Natural killer cell (primary cell): ENCODE results near the gene ZFR2. TPM values are rescaled to one million over a fixed set of nuclear protein-coding genes. Genes with fewer than 3 reads are reported as not detected.

ENCODE experiments used
- ATAC-seq, 3 donors: fragments of 150-1000 bp in 2 of 3; fragments of 200-7000 bp in 1 of 3; cut with Tn5 transposase; 1 replicate in 1 of 3; 2 replicates in 2 of 3; pipeline ENCODE4 v1.10.0; 2021; ENCODE audit warnings: mild to moderate bottlenecking in 2 of 3, moderate library complexity in 2 of 3
- DNase-seq, 2 donors: peaks; one replicate each; pipeline versions ENCODE4 v3.0.0 to v3.0.0-alpha.2; 2013 to 2021; ENCODE audit warnings: mixed read lengths in 1 of 2
- H3K27ac ChIP-seq: one replicate; pipeline ENCODE4 v1.5.1; 2013; ENCODE audit warnings: mild to moderate bottlenecking, low read length
- H3K27me3 ChIP-seq: one replicate; pipeline ENCODE4 v1.6.1; 2013; ENCODE audit warnings: low read length; ENCODE audit not compliant: control insufficient read depth, insufficient read depth
- H3K36me3 ChIP-seq: one replicate; pipeline ENCODE4 v1.6.1; 2013; ENCODE audit warnings: low read length; ENCODE audit not compliant: control insufficient read depth, insufficient read depth
- H3K4me1 ChIP-seq: one replicate; pipeline ENCODE4 v1.6.1; 2013; ENCODE audit warnings: low read length; ENCODE audit not compliant: control insufficient read depth, insufficient read depth
- H3K4me3 ChIP-seq: one replicate; pipeline ENCODE4 v1.5.1; 2013; ENCODE audit warnings: low read length
- H3K9me3 ChIP-seq: one replicate; pipeline ENCODE4 v1.6.1; 2013; ENCODE audit warnings: low read length; ENCODE audit not compliant: control insufficient read depth, insufficient read depth
- H3K27ac Mint-ChIP-seq, 2 donors: one replicate each; pipeline ENCODE4 v1.8.0; 2022; ENCODE audit warnings: mild to moderate bottlenecking in 2 of 2, mixed read lengths in 2 of 2, moderate library complexity in 1 of 2
- H3K27me3 Mint-ChIP-seq, 2 donors: one replicate each; pipeline ENCODE4 v1.8.0; 2022; ENCODE audit warnings: low read depth in 2 of 2, mixed read lengths in 2 of 2
- H3K36me3 Mint-ChIP-seq: one replicate; pipeline ENCODE4 v1.8.0; 2022; ENCODE audit warnings: mixed read lengths
- H3K4me1 Mint-ChIP-seq, 2 donors: one replicate each; pipeline ENCODE4 v1.8.0; 2022; ENCODE audit warnings: mixed read lengths in 2 of 2
- H3K4me3 Mint-ChIP-seq: one replicate; pipeline ENCODE4 v1.8.0; 2022; ENCODE audit warnings: mild to moderate bottlenecking, moderate library complexity, mixed read lengths
- H3K9me3 Mint-ChIP-seq, 2 donors: one replicate each; pipeline ENCODE4 v1.8.0; 2022; ENCODE audit warnings: mixed read lengths in 2 of 2
- CTCF ChIP-seq: fragments of 200-600 bp; IDR thresholded peaks from one replicate; pipeline ENCODE4 v1.8.0; 2022; ENCODE audit warnings: antibody characterized with exemption
- WGBS: methylation state at CpG from one replicate; pipeline ENCODE4 v1.1.7; 2013; ENCODE audit warnings: missing lambda C conversion rate; ENCODE audit not compliant: insufficient coverage; 5-methylcytosine and 5-hydroxymethylcytosine counted together
- intact Hi-C: fragments of 100-400 bp; cut with micrococcal nuclease; formaldehyde crosslinking; loops from one replicate; pipeline ENCODE4 v1.14.2; 2022
- total RNA-seq, 4 donors: library from RNA; stranded (reverse); fragments of 120-200 nt in 1 of 4; gene quantifications; one replicate each; pipeline versions ENCODE4 v1.2.3 to v1.2.4, GENCODE V29; 2013 to 2022

ZFR2 gene
- total RNA-seq, 3 donors from 2014 or later (not counting 1 experiment from before 2014, with no cell fraction given): 1.6 to 4.4 (median 1.7) TPM

- ATAC-seq (no peak), DNase-seq (no peak)
- 79% methylated on average over 15 of the region's 15 CpGs for WGBS
- H3K27me3 Mint-ChIP-seq: no peaks in the 10 kb centered on the region
- H3K27me3 ChIP-seq: no peaks in the 10 kb centered on the region
- intact Hi-C loops: no loop called here
- no peak overlapping the region for H3K4me3 ChIP-seq
- H3K27ac ChIP-seq: no peak overlapping the region
- no peaks in the 10 kb centered on the region for H3K36me3 ChIP-seq
- TF ChIP-seq CTCF: no peak
- H3K9me3 Mint-ChIP-seq: no peaks in the 10 kb centered on the region
- H3K9me3 ChIP-seq: peaks cover 5% of the 10 kb centered on the region
- H3K36me3 Mint-ChIP-seq: no peaks in the 10 kb centered on the region
- H3K4me3 Mint-ChIP-seq: no peak overlapping the region
- H3K4me1 Mint-ChIP-seq: peaks cover 7 to 8% of the 10 kb centered on the region in 2 donors
- H3K4me1 ChIP-seq: peaks cover 11% of the 10 kb centered on the region
- H3K27ac Mint-ChIP-seq: no peak overlapping the region
These were observed 33.6 kb upstream of the ZFR2 start for GRCh38 chr19:3902317-3902973.

- Mint-ChIP-seq H3K27ac (no peak overlapping the region), H3K4me1 (peaks cover 7 to 8% of the 10 kb centered on the region in 2 donors), H3K4me3 (no peak overlapping the region), H3K27me3 (no peaks in the 10 kb centered on the region), H3K36me3 (no peaks in the 10 kb centered on the region), H3K9me3 (no peaks in the 10 kb centered on the region)
- intact Hi-C loops: no loop called here
- Histone ChIP-seq H3K36me3 (no peaks in the 10 kb centered on the region), H3K9me3 (peaks cover 5% of the 10 kb centered on the region), H3K4me3 (no peak overlapping the region), H3K27me3 (no peaks in the 10 kb centered on the region), H3K4me1 (peaks cover 14% of the 10 kb centered on the region), H3K27ac (no peak overlapping the region)
- TF ChIP-seq CTCF: no peak
- 91% methylated on average over 18 of the region's 18 CpGs for WGBS
- ATAC-seq (no peak), DNase-seq (no peak)
These were observed 30.9 kb upstream of the ZFR2 start for GRCh38 chr19:3899531-3900294.

GRCh38 chr19:3898426-3898825, 29.6 kb upstream of the ZFR2 start:
- Histone ChIP-seq H3K4me1 (peaks cover 14% of the 10 kb centered on the region), H3K4me3 (no peak overlapping the region), H3K9me3 (peaks cover 5% of the 10 kb centered on the region), H3K27me3 (no peaks in the 10 kb centered on the region), H3K36me3 (no peaks in the 10 kb centered on the region), H3K27ac (no peak overlapping the region)
- Mint-ChIP-seq H3K27me3 (no peaks in the 10 kb centered on the region), H3K9me3 (no peaks in the 10 kb centered on the region), H3K4me1 (peaks cover 7 to 8% of the 10 kb centered on the region in 2 donors), H3K36me3 (no peaks in the 10 kb centered on the region), H3K4me3 (peak overlapping the region; percentile 29), H3K27ac (peak overlapping the region in 1 of 2 donors; percentile 54)
- WGBS: 99% methylated on average over 3 of the region's 3 CpGs
- ATAC-seq (peak in 1 of 3 donors; percentile 2), DNase-seq (no peak)
- TF ChIP-seq CTCF: no peak
- intact Hi-C loops: no loop called here
